GM19467 (cell line): ENCODE results near the gene NUP210.

Experiments
- ATAC-seq: cut with Tn5 transposase; IDR thresholded peaks from one replicate; pipeline ENCODE4 v1.9.1; 2021; ENCODE audit warnings: mild to moderate bottlenecking, moderate library complexity; ENCODE audit not compliant: unreplicated experiment

The NUP210 gene

DNA sequence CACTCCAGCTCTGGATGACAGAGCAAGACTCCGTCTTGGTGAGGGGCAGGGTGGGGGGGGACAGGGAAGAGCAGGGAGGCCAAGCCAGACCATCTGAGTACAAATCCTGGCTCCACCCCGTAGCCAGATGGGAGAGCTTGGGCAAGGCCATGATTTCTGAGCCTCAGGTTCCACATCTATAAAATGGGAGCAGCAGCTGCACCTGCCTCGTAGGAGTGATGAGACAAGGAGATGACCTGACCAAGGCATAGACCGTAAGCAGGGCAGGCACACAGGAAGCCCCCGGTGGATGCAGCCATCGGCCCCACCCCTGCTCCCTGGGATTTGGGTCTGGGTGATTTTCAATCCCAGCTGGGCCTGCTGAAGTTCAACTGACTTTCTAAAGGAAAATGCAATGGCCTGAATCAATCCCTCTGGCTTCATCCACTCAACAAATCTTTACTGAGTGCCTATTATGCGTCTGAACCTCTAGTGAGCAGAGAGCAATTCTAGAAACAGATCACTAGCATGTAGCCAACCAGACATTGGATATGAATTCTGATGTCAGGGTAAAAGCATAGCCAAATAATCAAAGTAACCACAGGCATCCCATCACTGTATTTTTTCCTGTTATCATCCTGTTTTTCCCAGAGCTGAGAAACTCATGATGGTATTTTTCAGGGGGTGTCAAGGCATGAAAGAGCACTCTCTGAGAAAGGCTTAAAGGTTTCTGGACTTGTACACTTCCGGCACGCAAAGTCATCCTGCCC lies 141.2 kb downstream of the NUP210 start:
- no peak for ATAC-seq

DNA sequence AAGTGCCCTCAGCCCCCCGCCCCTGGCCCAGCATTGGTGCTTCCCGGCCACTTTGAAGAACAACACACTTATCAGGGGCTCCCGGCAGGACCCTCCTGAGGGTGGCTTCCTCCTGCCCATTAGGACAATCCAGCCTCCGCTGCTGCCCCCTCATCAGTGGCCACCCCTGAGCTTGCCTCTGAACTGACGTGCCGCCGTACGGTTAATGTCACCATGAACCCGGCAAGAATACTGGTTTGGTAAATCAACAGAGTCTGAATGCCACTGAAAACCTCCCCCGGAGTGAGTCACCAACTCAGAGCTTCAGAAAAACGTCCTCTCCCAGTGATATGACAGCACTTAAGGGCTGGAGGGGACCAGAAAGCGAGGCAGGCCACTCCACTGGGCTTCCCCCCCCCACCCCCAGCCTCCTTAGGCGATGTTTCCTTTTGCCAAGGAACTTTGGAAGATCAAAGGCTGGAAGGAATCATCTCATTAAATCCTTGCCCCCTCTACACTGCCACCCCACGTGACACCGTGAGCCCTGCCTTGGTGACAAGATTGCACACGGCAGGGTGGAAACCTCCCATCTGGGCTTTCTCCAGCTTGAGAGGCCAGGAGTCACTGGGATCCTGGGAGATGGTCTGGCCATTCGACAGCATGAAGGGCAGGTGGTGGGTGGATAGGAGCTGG lies 142.1 kb downstream of the NUP210 start:
- ATAC-seq = no peak

DNA sequence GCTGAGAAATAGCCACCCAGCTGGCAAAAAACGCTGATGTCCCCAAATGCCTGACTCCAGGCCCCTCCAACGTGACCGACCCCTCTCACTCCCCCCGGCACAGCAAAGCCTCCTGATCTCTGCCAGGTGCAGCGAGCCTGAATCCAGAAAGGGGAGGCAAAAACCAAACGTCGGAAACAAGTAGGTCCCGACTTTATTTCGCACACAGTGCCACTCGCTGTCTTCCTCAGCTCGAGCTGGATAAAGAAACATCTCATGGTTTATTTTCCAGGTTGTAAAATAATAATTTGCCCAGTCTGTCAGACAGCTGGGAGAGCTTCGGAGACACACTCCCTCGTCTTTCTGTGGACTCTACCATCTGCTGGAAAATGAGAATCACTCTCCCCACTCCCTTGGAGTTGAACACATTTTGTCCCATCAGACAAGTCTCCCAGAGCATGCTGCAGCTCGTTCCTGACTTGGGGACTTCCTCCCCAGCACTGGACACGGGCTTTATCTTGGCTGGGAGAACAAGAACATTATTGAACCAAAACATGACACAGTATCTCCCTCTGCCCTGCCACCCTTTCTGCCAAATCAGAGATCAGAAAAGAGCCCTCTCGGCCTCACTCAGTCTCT lies 142.8 kb downstream of the NUP210 start:
- ATAC-seq = no peak

DNA sequence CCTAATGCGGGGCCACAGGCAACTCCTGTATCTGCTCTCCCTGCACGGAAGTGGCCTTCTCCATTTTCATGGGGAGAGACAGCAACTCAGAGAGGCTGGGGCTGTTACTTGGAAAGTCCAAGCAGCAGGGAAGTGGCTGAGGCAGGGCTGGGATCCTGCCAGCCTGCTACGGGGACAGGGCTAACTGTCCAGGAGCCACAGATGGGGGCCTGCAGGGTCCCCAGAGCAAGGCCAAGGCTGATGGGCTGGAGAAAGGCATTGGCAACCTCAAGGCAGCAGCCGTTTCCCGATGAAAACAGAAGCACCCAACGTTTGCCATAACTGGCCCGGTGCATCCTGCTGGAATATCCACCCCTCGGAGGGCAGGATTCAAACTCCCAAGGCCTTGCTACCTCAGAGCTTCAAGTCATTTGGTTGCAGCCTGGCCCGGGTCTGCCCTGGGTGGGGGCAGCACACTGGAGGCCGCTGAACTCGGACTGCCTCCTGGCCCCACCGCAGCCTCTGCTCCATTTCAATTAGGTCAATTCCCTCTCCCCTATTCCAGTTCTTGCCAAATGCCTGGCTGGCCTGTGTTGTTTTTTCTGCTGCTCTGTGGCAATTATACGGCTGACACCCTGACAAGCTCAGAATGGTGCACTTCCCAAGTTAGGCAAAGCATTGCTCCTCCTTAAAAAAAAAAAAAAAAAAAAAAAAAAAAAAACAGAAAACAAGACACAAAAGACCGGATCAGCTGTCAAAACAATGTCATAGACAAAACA lies 143.5 kb downstream of the NUP210 start:
- no peak for ATAC-seq

DNA sequence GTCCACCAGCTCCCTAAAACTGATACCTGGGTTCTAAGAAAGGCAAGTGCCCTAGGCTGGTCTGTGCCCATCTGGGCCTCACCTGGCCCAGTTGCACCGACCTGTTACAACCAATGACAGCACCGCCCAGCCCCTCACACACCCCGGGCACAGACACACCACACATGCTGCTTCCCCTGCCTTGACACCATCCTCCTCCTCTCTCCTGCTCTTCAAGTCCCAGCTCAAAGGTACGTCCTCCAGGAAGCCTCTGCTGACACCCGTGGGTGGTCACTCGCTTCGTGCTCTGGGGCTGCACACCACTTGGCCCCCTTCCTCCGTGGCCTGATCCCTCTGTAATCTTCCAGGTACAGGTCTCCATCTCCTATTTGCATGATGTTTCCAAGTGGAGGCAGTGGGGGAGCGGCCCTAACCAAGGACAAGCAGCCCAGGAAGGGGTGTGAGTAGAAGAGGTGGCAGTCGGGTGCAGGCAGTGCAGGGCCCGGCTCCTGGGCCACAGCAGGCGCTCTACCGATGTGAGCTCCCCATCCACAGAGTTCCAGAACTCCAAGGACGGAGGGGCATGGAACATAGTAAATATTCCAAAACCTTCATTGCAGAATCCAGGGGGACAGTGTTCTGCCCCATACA lies 144.6 kb downstream of the NUP210 start:
- ATAC-seq = no peak

DNA sequence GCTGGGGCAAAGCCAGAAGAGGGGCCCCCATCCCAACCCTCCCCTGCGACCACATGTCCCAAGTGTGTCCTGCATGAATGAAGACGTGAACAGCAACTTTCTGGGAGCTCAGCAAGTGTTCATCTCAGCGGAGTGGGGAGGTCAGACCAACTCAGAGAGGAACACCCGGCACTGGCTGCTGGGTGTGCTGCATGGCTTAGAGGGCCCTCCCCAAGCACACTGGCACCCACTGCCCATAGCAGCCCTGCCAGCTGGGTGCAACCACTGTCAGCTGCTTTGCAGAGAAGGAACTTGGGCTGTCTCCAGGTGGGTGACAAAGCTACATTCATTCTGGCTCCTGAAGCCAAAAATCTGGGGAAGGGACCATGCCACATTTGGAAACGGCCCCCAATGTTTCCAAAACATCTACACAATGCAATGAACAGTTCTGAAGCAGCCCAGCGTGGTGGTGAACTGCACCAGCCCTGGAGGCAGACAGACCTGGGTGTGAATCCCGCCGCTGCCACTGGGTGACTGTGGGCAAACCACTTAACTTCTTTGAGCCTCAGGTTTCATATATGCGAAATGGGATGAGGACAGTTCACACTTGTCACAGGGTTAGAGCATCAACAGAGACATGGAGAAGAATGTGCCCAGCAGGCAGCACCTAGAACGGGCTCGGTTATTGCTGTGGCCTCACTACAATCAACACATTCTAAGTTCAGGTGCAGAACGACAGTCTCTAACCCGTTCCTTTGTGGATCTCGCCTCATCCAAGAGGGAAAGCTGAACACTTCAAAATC lies 145.4 kb downstream of the NUP210 start:
- no peak for ATAC-seq

DNA sequence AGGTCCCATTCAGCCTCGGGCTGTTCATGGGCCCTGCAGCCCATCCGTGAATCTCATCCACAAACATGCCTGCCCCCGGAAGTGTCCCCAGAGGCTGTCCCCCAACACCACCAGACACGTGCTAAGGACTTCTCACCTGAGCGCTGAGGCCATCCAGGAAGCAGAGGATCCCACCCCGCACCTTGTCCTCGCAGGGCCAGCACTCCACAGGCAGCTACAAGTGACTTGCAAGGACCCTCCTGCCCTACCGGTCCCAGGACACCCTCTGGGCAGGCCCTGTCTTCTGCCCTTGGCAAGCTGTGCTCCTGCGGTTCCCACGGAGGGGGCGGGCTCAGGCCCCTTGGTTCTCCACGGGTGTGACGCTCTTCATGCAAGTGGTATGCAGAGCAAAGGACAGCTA lies 146.0 kb downstream of the NUP210 start:
- no peak for ATAC-seq

DNA sequence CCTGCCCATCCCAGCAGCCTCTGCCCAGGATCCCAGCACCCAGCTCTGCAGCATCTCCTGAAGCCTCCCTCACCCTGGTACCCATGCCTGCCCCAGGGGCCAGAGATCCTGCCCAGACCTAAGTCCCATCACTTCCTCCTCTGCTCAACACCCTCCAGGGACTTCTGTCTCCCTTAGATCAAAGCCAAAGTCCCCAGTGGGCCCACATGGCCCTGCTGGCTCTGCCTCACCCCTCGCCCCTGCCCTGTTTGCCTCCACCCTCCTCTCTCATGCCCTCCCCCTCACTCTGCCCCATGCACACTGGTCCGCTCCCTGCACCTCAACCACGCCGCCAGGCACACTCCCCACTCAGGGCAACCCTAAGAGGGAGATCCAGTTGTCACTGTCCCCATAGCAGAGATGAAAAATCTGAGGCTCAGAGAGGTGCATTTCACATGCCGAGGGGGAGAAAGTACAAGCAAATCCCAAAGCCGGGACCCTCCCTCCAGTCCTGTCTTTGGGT lies 146.5 kb downstream of the NUP210 start:
- ATAC-seq = no peak

DNA sequence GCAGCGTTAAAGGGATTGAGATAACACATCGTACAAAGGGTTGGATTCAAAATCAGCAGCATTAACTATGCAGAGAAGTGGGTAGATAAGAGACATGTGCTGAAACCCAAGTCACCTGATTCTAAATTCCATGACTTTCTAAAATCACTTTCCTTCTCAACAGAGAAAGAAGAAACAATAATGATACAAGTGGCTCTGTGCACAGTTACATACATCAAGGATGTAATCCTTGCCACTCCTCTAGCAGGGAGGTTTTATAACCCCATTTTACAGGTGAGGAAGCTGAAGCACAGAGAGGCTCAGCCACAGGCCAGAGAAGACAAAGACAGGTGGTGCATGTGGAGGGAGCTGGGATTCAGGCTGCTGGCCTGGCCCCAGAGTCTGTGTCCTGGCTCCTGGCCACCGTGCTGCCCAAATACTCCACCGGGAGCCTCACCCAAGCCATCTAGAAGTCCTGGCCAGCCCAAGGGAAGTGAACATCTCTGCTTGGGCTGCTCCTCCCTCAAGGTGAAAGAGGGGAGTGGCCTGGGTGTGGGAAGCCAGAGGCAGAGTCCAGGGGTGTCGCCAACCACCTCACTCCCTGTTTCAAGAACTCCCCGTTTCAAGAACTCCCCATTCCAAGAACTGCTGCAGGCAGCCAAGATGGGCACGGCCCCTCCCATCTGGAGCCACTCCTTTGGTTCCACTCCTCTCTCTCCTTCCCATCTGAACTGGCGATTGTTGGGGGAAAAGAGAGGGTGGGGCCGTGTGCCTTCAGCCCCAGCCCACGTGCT lies 147.1 kb downstream of the NUP210 start:
- ATAC-seq = no peak

DNA sequence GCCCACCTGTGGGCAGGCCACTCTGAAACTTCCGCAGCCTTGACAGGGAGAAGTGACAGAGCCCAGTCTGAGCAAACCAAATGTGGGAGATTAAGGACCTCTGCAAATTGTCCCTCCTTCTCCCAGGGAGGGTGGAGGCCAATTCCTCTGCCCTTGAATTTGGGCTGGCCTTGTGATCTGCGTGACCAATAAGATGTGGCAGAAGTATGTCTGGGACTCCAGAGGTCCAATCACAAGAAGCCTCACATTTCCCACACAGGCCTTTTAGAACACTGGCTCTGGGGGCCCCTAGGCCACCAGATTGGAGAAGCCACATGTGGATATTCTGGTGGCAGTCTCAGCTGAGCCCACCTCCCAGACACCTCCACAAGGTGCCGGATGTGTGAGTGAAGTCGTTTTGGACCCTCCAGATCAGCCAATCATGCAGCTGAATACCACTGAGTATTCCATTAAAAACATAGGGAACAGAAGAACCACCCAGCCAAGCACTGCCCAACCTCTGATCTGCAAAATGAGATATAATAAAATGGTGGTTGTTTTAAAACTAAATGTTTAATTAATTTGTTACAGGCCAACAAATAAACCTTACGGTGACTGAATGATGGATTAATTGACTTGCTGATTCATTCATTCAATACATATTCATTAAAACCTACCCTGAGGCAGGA lies 150.3 kb downstream of the NUP210 start:
- no peak for ATAC-seq

DNA sequence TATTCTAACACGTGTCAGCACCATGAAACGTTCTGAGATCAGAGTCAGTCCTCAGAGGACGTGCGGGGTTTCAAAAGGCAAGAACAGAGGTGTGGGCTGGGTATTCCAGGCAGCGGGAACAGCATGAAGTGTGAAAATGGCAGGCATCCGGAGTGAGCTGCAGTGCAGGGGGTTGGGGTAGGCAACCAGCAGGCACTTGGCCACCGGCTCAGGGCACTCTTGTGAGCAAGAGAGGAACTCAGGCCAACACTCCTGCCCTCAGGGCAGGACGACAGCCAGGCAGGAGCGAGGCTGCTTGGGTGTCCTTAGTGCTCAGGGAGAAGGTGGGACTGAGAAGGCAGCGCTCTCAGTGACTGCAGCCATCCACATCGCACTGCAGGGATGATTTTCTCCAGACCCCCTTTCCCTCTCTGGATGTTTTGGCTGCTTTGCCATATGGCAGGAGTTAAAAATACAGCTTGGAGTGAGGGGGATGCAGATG lies 151.1 kb downstream of the NUP210 start:
- ATAC-seq = no peak

DNA sequence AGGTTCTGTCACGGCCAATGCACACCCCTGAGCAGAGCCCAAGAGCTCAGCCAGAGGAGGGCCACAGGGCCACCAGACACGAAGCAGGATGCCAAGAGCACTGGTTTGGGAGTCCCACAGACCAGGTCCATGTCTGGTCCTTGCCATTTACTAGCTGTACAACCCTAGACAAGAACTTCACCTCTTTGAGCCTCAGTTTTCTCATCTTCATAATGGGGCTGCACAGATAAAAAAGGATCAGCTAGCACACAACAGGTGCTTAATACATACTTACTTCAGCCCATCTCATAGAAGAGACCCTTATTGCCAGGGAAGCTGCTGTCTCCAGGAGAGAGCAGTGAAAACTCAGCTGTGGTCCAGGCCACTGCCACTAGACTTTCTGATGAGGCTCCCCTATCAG lies 152.0 kb downstream of the NUP210 start:
- ATAC-seq = no peak

DNA sequence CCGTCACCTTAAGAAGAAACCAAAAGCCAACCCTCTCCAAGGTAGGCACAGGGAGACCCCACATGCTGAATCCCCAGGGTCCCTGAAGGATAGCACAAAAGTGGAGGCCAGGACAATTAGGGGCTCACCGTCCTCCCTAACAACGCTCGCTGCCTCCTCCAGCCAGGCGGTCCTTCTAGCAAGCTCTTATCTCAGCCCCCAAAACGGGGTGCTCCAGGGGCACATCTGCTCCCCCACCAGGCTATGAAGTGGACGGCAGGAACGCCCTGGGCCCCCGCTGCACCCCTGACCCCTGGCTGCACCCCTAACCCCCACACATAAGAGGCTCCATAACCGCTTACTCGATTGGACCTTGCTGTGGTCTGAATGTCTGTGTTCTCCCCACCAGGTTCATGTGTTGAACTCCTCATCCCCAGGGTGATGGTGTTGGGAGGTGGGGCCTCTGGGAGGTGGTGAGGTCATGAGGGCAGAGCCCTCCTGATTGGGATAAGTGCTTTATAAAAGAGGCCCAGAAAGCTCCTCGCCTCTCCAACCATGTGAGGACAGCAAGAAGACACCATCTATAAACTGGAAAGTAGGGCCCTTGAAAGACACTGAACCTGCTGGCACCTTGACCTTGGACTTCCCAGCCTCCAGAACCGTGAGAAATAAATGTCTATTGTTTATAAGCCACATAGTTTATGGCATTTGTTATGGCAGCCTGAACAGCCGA lies 153.3 kb downstream of the NUP210 start:
- no peak for ATAC-seq
